K562 (cell line): ENCODE results near the gene C2CD2. TPM values are rescaled to one million over a fixed set of nuclear protein-coding genes. Genes with fewer than 3 reads are reported as not detected.
"Not testable (repeated sequence)": the region's sequence is repeated elsewhere in the genome, so short reads cannot be mapped to it uniquely, and the experiment has no call there.

Source experiments
- ATAC-seq: fragments of 200-7000 bp; cut with Tn5 transposase; 3 replicates; pipeline ENCODE4 v1.9.1; 2020; ENCODE audit warnings: moderate library complexity
- BruUV-seq: library from RNA; stranded (reverse); fragments of 400-500 nt; replicated peaks from 2 replicates; lab custom pipeline; 2021; lab: Mats Ljungman, UMichigan
- CTCF ChIA-PET: fragments of 300-600 bp; formaldehyde crosslinking; extraction: SDS; loops from one replicate; lab custom pipeline; 2021; ENCODE audit warnings: low intra/inter-chr PET ratio; lab: Yijun Ruan, JAX
- POLR2A ChIA-PET: fragments of 300-600, 350-650 bp; sonication (Branson Sonifier 250); formaldehyde crosslinking; extraction: SDS; loops from one replicate; lab custom pipeline; 2021; ENCODE audit warnings: antibody characterized with exemption, inconsistent platforms; lab: Yijun Ruan, JAX
- DNase-seq, 4 experiments: peaks; one replicate each; pipeline versions ENCODE4 v3.0.0 to v3.0.0-alpha.2; 2011 to 2018; ENCODE audit warnings: low spot score in 3 of 4, mixed read lengths in 3 of 4; ENCODE audit errors: extremely low read depth in 1 of 4
- FAIRE-seq: peaks from 2 replicates; lab custom pipeline; 2011; peaks lifted over from hg19 to GRCh38; lab: Jason Lieb, UNC
- H2AFZ ChIP-seq: 2 replicates; pipeline ENCODE4 v1.6.0; 2011; ENCODE audit warnings: low read depth, low read length, control low read depth, inconsistent platforms
- H3K27ac ChIP-seq: fragments of 200-600 bp; 3 replicates; pipeline ENCODE4 v1.8.0; 2011; ENCODE audit warnings: low read depth, mild to moderate bottlenecking, control low read depth, inconsistent platforms, low read length, moderate library complexity, mixed read lengths; ENCODE audit errors: extremely low read depth
- H3K27me3 ChIP-seq, 2 experiments: fragments of 300-600 bp in 1 of 2; 2 replicates in 1 of 2; 3 replicates in 1 of 2; pipeline versions ENCODE4 v1.6.0 to v1.8.0; 2011; ENCODE audit warnings: inconsistent platforms in 2 of 2, low read length in 2 of 2, mild to moderate bottlenecking in 1 of 2, mixed read lengths in 1 of 2, moderate library complexity in 1 of 2; ENCODE audit not compliant: control insufficient read depth in 2 of 2, insufficient read depth in 2 of 2
- H3K36me3 ChIP-seq: fragments of 300-600 bp; 3 replicates; pipeline ENCODE4 v1.8.0; 2011; ENCODE audit warnings: mild to moderate bottlenecking, low read length, inconsistent platforms; ENCODE audit not compliant: control insufficient read depth, insufficient read depth
- H3K4me1 ChIP-seq, 2 experiments: fragments of 200-600 bp in 1 of 2; replicated peaks in 1 of 2; 2 replicates in 1 of 2; 3 replicates in 1 of 2; pipeline versions ENCODE4 v1.5.1 to v1.8.0; 2011; ENCODE audit warnings: inconsistent platforms in 2 of 2, low read length in 2 of 2, mild to moderate bottlenecking in 1 of 2, mixed read lengths in 1 of 2, moderate library complexity in 1 of 2; ENCODE audit not compliant: control insufficient read depth in 2 of 2, insufficient read depth in 2 of 2
- H3K4me2 ChIP-seq: 2 replicates; pipeline ENCODE4 v1.6.1; 2011; ENCODE audit warnings: low read length, control low read depth, inconsistent platforms, mixed read lengths; ENCODE audit not compliant: insufficient read depth
- H3K4me3 ChIP-seq: fragments of 200-600 bp; sonication (generic), shearing (Covaris generic); 2 replicates; pipeline ENCODE4 v1.5.1; 2016; ENCODE audit warnings: control low read depth, inconsistent platforms
- H3K79me2 ChIP-seq: fragments of 200-600 bp; 3 replicates; pipeline ENCODE4 v1.8.0; 2011; ENCODE audit warnings: low read length, inconsistent platforms; ENCODE audit not compliant: control insufficient read depth, insufficient read depth
- H3K9ac ChIP-seq, 2 experiments: 2 replicates each; pipeline versions ENCODE4 v1.6.0 to v1.6.1; 2011; ENCODE audit warnings: low read depth in 2 of 2, low read length in 2 of 2, control low read depth in 1 of 2, inconsistent platforms in 1 of 2, mild to moderate bottlenecking in 1 of 2, mixed read lengths in 1 of 2; ENCODE audit not compliant: insufficient read depth in 1 of 2
- H3K9me1 ChIP-seq: one replicate; pipeline ENCODE4 v1.6.0; 2011; ENCODE audit warnings: inconsistent platforms, mild to moderate bottlenecking, low read length, moderate library complexity; ENCODE audit not compliant: control insufficient read depth, insufficient read depth
- H3K9me3 ChIP-seq: replicated peaks from 2 replicates; pipeline ENCODE4 v1.5.1; 2011; ENCODE audit warnings: low read depth, low read length, inconsistent platforms; ENCODE audit not compliant: control insufficient read depth, insufficient read depth
- H4K20me1 ChIP-seq: replicated peaks from 2 replicates; pipeline ENCODE4 v1.6.1; 2011; ENCODE audit warnings: low read length, inconsistent platforms, mixed read lengths; ENCODE audit not compliant: control insufficient read depth, insufficient read depth
- ARID3B ChIP-seq: fragments of 250-450 bp; sonication (Bioruptor Pico); IDR thresholded peaks from 2 replicates; pipeline ENCODE4 v1.4.0; 2020; ENCODE audit warnings: borderline replicate concordance
- BCOR ChIP-seq: fragments of 450-650 bp; IDR thresholded peaks from 2 replicates; pipeline ENCODE4 v1.6.1; 2016
- ESRRA ChIP-seq: fragments of 450-650 bp; IDR thresholded peaks from 2 replicates; pipeline ENCODE4 v1.6.1; 2014; ENCODE audit warnings: low read depth, mild to moderate bottlenecking, moderate library complexity, borderline replicate concordance
- HDGF ChIP-seq: fragments of 450-650 bp; IDR thresholded peaks from 2 replicates; pipeline ENCODE4 v1.6.1; 2016
- HNRNPH1 ChIP-seq: fragments of 200-400 bp; formaldehyde crosslinking; optimal IDR thresholded peaks from 2 replicates; pipeline ENCODE3; 2017; ENCODE audit warnings: low read depth, mild to moderate bottlenecking, low read length, moderate library complexity
- KDM1A ChIP-seq, 2 experiments: fragments of 450-650 bp; IDR thresholded peaks; 2 replicates each; pipeline ENCODE4 v1.6.1; 2016; ENCODE audit warnings: mild to moderate bottlenecking in 2 of 2
- PYGO2 ChIP-seq: fragments of 450-650 bp; IDR thresholded peaks from 2 replicates; pipeline ENCODE4 v1.6.1; 2016; ENCODE audit warnings: mild to moderate bottlenecking, missing genetic modification characterization, moderate library complexity, missing compliant biosample characterization
- RBM25 ChIP-seq: fragments of 200-400 bp; formaldehyde crosslinking; IDR thresholded peaks from 2 replicates; pipeline ENCODE4 v1.6.1; 2018; ENCODE audit warnings: low read length, low read depth, moderate library complexity; ENCODE audit not compliant: severe bottlenecking
- SMAD2 ChIP-seq: fragments of 150-350 bp; IDR thresholded peaks from 2 replicates; pipeline ENCODE4 v1.6.1; 2014; ENCODE audit warnings: low read depth, mild to moderate bottlenecking, low read length
- SMARCA5 ChIP-seq: fragments of 450-650 bp; IDR thresholded peaks from 2 replicates; pipeline ENCODE4 v1.6.1; 2016
- TAF9B ChIP-seq: fragments of 450-650 bp; IDR thresholded peaks from 2 replicates; pipeline ENCODE4 v1.6.1; 2018; ENCODE audit warnings: mild to moderate bottlenecking; ENCODE audit not compliant: partially characterized antibody
- U2AF1 ChIP-seq: fragments of 200-400 bp; formaldehyde crosslinking; optimal IDR thresholded peaks from 2 replicates; pipeline ENCODE3; 2017; ENCODE audit warnings: mild to moderate bottlenecking, low read depth, low read length, moderate library complexity
- ZBED1 ChIP-seq: IDR thresholded peaks from 2 replicates; pipeline ENCODE4 v1.6.1; 2014
- ZNF146 ChIP-seq: IDR thresholded peaks from one replicate; pipeline ENCODE4 v1.6.1; 2018; ENCODE audit warnings: missing compliant biosample characterization; ENCODE audit not compliant: unreplicated experiment
- ZNF282 ChIP-seq: sonication (generic); formaldehyde crosslinking; IDR thresholded peaks from 2 replicates; pipeline ENCODE4 v1.8.1; 2023; ENCODE audit warnings: missing genetic modification reagents
- ZNF707 ChIP-seq: fragments of 250-450 bp; sonication (Bioruptor Pico); conservative IDR thresholded peaks from 2 replicates; pipeline ENCODE4 v1.8.0; 2022; ENCODE audit warnings: inconsistent platforms, mild to moderate bottlenecking, moderate library complexity
- WGBS: fragments of 100-300 bp; shearing (Covaris generic); methylation state at CpG from one replicate; pipeline ENCODE4 v1.1.6; 2016; ENCODE audit warnings: low coverage, mixed read lengths; ENCODE audit not compliant: insufficient coverage; ENCODE audit errors: missing lambda C conversion rate; 5-methylcytosine and 5-hydroxymethylcytosine counted together
- in situ Hi-C: fragments of 300-500 bp; cut with MboI; formaldehyde crosslinking; loops from 4 replicates; pipeline ENCODE4 v1.15.0; 2018; ENCODE audit warnings: inconsistent platforms, mixed read lengths
- intact Hi-C: fragments of 100-400 bp; cut with micrococcal nuclease; formaldehyde crosslinking; loops from 2 replicates; pipeline ENCODE4 v1.14.2; 2022
- polyA plus RNA-seq, 8 experiments: library from polyadenylated mRNA; depleted of rRNA in 4 of 8; stranded (reverse) in 5 of 8; unstranded in 3 of 8; fragments of >200 nt; fragmentation: Nextera tagmentation in 2 of 8; fragmentation: Illumina TruSeq in 1 of 8; extraction: Ambion mirVana in 2 of 8; extraction: Trizol in 1 of 8; gene quantifications; 2 replicates each; pipeline versions ENCODE4 v1.2.1 to v1.2.3, GENCODE V29; 2011 to 2014; ENCODE audit warnings: inconsistent platforms in 1 of 8, missing spikeins in 1 of 8
- total RNA-seq, 7 experiments: library from RNA; depleted of rRNA in 6 of 7; stranded (reverse); fragments of >200 nt in 6 of 7; fragmentation: Illumina TruSeq in 2 of 7; extraction: Trizol in 2 of 7; gene quantifications; 2 replicates each; pipeline versions ENCODE4 v1.2.1 to v1.2.3, GENCODE V29; 2011 to 2021; ENCODE audit warnings: low replicate concordance in 1 of 7

The C2CD2 gene
- total and polyA plus RNA-seq, 9 of the 15 experiments (the other 6 are each of a cell fraction or from before 2014, with no cell fraction given) = 1.3 to 21.6 (median 12.1) TPM

DNA sequence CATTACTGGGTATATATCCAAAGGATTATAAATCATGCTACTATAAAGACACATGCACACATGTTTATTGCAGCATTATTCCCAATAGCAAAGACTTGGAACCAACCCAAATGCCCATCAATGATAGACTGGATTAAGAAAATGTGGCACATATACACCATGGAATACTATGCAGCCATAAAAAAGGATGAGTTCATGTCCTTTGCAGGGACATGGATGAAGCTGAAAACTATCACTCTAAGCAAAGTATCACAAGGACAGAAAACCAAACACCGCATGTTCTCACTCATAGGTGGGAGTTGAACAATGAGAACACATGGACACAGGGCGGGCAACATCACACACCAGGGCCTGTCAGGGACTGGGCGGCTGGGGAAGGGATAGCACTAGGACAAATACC, 4.2 kb downstream of the C2CD2 start:
- TF ChIP-seq KDM1A (IDR thresholded peaks at IDR 0.05) = peak; percentile 34 to 71; a peak in 3 of 4 replicates
- peak; percentile 10 for TF ChIP-seq RBM25
- TF ChIP-seq ZNF146 (CRISPR knock-in tag) = peak; percentile 92
- TF ChIP-seq BCOR = peak; percentile 63; the same call in 1 of the 2 replicates
- TF ChIP-seq SMARCA5 = 0 out of 2 replicates have a peak, but pooled peaks have one; percentile 34
- DNase-seq, H3K9me3 ChIP-seq, H2AFZ ChIP-seq, H3K36me3 ChIP-seq, H3K9ac ChIP-seq, BruUV-seq, H3K27me3 ChIP-seq, in situ Hi-C loops, H3K27ac ChIP-seq, intact Hi-C loops, H3K4me2 ChIP-seq, H3K4me3 ChIP-seq, H3K9me1 ChIP-seq, CTCF ChIA-PET, ATAC-seq, FAIRE-seq: not testable (repeated sequence)
- peaks cover 39% of the 10 kb centered on the region for H3K79me2 ChIP-seq
- WGBS = 100% methylated on average over 3 of the region's 3 CpGs
- peaks cover 17% of the 10 kb centered on the region; the same call in 1 of the 2 replicates for H4K20me1 ChIP-seq
- POLR2A ChIA-PET = interaction anchor here (0.6 to 1.1 kb wide), 2 partner anchors 9 to 11 kb away, joined by 4 read pairs; no protein-coding TSS in a partner anchor
- peaks cover 20 to 41% of the 10 kb centered on the region in 2 experiments for H3K4me1 ChIP-seq

- ATAC-seq (no peak), FAIRE-seq (no peak), DNase-seq (no peak)
- Histone ChIP-seq H3K9me3 (no peaks in the 10 kb centered on the region), H3K4me2 (no peak overlapping the region), H3K79me2 (peaks cover 39% of the 10 kb centered on the region), H3K27ac (no peak overlapping the region), H3K9ac (peak overlapping the region in 1 of 2 experiments; percentile 32; a peak in 1 of 4 replicates), H3K4me1 (peaks cover 13 to 34% of the 10 kb centered on the region in 2 experiments), H3K9me1 (no peaks in the 10 kb centered on the region), H4K20me1 (peaks cover 17% of the 10 kb centered on the region; the same call in 1 of the 2 replicates), H3K36me3 (peaks cover 7% of the 10 kb centered on the region; the same call in 1 of the 3 replicates), H2AFZ (no peak overlapping the region), H3K27me3 (no peaks in the 10 kb centered on the region; a peak in 1 of 5 replicates), H3K4me3 (no peak overlapping the region)
- no TSS peak for BruUV-seq
- WGBS = 82% methylated on average over 11 of the region's 11 CpGs
- intact Hi-C loops (no loop called here), in situ Hi-C loops (no loop called here)
- POLR2A ChIA-PET = no interaction called here
- CTCF ChIA-PET = no interaction called here
- TF ChIP-seq ZBED1 (no peak), PYGO2 (tag) (no peak), ESRRA (no peak), ARID3B (CRISPR knock-in tag) (no peak), U2AF1 (no peak), HDGF (no peak), HNRNPH1 (no peak), ZNF282 (CRISPR knock-in tag) (no peak), ZNF707 (no peak), TAF9B (no peak), SMAD2 (no peak)
Measured at GRCh38 chr21:41948901-41949300, 4.9 kb downstream of the C2CD2 start.
